Smooth muscle cell (in vitro differentiated cells): ENCODE data around the gene TGFBR3L. TPM values are rescaled to one million over a fixed set of nuclear protein-coding genes. Genes with fewer than 3 reads are reported as not detected.
"Not testable (repeated sequence)": the region's sequence is repeated elsewhere in the genome, so short reads cannot be mapped to it uniquely, and the experiment has no call there.

ENCODE experiments used
- DNase-seq: peaks from one replicate; lab custom pipeline; 2025; ENCODE audit not compliant: unreplicated experiment; lab: John Stamatoyannopoulos, UW
- H2AFZ ChIP-seq: fragments of 200-600 bp; sonication (generic); 2 replicates; pipeline ENCODE4 v1.6.0; 2016; ENCODE audit warnings: antibody characterized with exemption, low read depth, mild to moderate bottlenecking
- H3F3A ChIP-seq: fragments of 200-600 bp; sonication (generic); 2 replicates; pipeline ENCODE4 v1.6.0; 2017; ENCODE audit warnings: antibody characterized with exemption, low read depth
- H3K27ac ChIP-seq: fragments of 200-600 bp; sonication (generic); 2 replicates; pipeline ENCODE4 v1.5.1; 2016; ENCODE audit warnings: low read depth, mild to moderate bottlenecking
- H3K27me3 ChIP-seq: fragments of 200-600 bp; sonication (generic); 2 replicates; pipeline ENCODE4 v1.6.1; 2016; ENCODE audit warnings: low read depth, mild to moderate bottlenecking
- H3K36me3 ChIP-seq: fragments of 200-600 bp; sonication (generic); 2 replicates; pipeline ENCODE4 v1.5.1; 2016; ENCODE audit warnings: low read depth
- H3K4me1 ChIP-seq: fragments of 200-600 bp; sonication (generic); 2 replicates; pipeline ENCODE4 v1.5.1; 2016; ENCODE audit warnings: low read depth
- H3K4me2 ChIP-seq: fragments of 200-600 bp; sonication (generic); 2 replicates; pipeline ENCODE4 v1.6.0; 2016; ENCODE audit warnings: mild to moderate bottlenecking
- H3K4me3 ChIP-seq: fragments of 200-600 bp; sonication (generic); 2 replicates; pipeline ENCODE4 v1.5.1; 2016; ENCODE audit warnings: mild to moderate bottlenecking
- H3K79me2 ChIP-seq: fragments of 200-600 bp; sonication (generic); 2 replicates; pipeline ENCODE4 v1.6.0; 2016; ENCODE audit warnings: low read depth, mild to moderate bottlenecking
- H3K9ac ChIP-seq: fragments of 200-600 bp; sonication (generic); 2 replicates; pipeline ENCODE4 v1.6.0; 2016; ENCODE audit warnings: low read depth
- H3K9me3 ChIP-seq: fragments of 200-600 bp; sonication (generic); replicated peaks from 2 replicates; pipeline ENCODE4 v1.5.1; 2016; ENCODE audit warnings: low read depth
- H4K20me1 ChIP-seq: fragments of 200-600 bp; sonication (generic); 2 replicates; pipeline ENCODE4 v1.6.0; 2016; ENCODE audit warnings: low read depth
- WGBS: methylation state at CpG from one replicate; pipeline ENCODE4 v1.1.7; 2016; ENCODE audit warnings: low lambda C conversion rate; 5-methylcytosine and 5-hydroxymethylcytosine counted together
- polyA plus RNA-seq: library from polyadenylated mRNA; unstranded; fragments of >200 nt; fragmentation: Nextera tagmentation; extraction: Ambion mirVana; gene quantifications from 2 replicates; pipeline ENCODE4 v1.2.1, GENCODE V29; 2016
- total RNA-seq: library from RNA; depleted of rRNA; stranded (reverse); fragments of >200 nt; gene quantifications from 2 replicates; pipeline ENCODE4 v1.2.3, GENCODE V29; 2014
- TF ChIP-seq, protein P1 (sequence below): fragments of 200-600 bp; sonication (generic); IDR thresholded peaks from 2 replicates; pipeline ENCODE4 v1.5.1; 2017; ENCODE audit warnings: borderline replicate concordance, mild to moderate bottlenecking, antibody characterized with exemption; ENCODE audit not compliant: insufficient read depth, poor library complexity, severe bottlenecking

TGFBR3L gene
- total and polyA plus RNA-seq, 2 experiments from 2014 or later: 20.7 to 46.6 TPM

- Histone ChIP-seq H3K27ac (no peak overlapping the region), H3K9ac (no peak overlapping the region), H3K36me3 (no peaks in the 10 kb centered on the region), H3F3A (no peaks in the 10 kb centered on the region), H3K27me3 (no peaks in the 10 kb centered on the region), H3K79me2 (no peaks in the 10 kb centered on the region), H3K4me2 (no peak overlapping the region), H3K4me3 (no peak overlapping the region), H3K4me1 (no peaks in the 10 kb centered on the region), H2AFZ (no peak overlapping the region), H4K20me1 (no peaks in the 10 kb centered on the region), H3K9me3 (no peaks in the 10 kb centered on the region)
- TF ChIP-seq, protein P1, sequence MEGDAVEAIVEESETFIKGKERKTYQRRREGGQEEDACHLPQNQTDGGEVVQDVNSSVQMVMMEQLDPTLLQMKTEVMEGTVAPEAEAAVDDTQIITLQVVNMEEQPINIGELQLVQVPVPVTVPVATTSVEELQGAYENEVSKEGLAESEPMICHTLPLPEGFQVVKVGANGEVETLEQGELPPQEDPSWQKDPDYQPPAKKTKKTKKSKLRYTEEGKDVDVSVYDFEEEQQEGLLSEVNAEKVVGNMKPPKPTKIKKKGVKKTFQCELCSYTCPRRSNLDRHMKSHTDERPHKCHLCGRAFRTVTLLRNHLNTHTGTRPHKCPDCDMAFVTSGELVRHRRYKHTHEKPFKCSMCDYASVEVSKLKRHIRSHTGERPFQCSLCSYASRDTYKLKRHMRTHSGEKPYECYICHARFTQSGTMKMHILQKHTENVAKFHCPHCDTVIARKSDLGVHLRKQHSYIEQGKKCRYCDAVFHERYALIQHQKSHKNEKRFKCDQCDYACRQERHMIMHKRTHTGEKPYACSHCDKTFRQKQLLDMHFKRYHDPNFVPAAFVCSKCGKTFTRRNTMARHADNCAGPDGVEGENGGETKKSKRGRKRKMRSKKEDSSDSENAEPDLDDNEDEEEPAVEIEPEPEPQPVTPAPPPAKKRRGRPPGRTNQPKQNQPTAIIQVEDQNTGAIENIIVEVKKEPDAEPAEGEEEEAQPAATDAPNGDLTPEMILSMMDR: no peak
- 62% methylated on average over 3 of the region's 3 CpGs for WGBS
- DNase-seq: no peak
These were observed 38.4 kb downstream of the TGFBR3L start for GRCh38 chr19:7953060-7953459.

GRCh38 chr19:7953576-7953975, 38.9 kb downstream of the TGFBR3L start:
- no peaks in the 10 kb centered on the region for H3K79me2 ChIP-seq
- DNase-seq: no peak
- no peaks in the 10 kb centered on the region for H3K9me3 ChIP-seq

DNA sequence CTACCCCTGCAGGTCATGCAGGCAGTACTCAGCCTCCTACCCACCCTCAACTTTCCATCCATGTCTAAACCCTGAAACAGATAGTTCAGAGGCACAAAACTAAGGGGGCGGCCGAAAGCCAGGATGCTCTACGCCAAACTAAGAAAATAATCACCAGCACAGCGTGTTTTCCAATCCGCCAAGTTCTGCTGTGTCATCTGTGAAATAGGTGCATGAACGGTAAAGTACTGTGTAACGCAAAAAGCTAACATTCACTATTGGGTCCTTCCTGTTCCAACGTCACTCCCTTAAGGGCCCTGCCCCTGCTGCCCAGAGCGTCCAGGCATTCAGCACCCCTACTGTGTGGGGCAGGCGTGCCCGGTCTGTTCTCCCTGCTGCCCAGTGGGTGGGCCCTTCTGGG, 41.1 kb downstream of the TGFBR3L start:
- 91% methylated on average over 11 of the region's 11 CpGs for WGBS
- no peaks in the 10 kb centered on the region for H3K27me3 ChIP-seq
- H3K9ac ChIP-seq: no peak overlapping the region
- no peak for DNase-seq
- no peaks in the 10 kb centered on the region for H3K4me1 ChIP-seq
- no peaks in the 10 kb centered on the region for H3K9me3 ChIP-seq
- no peak overlapping the region for H3K4me2 ChIP-seq
- no peaks in the 10 kb centered on the region for H3F3A ChIP-seq
- TF ChIP-seq, protein P1: no peak
- H4K20me1 ChIP-seq: no peaks in the 10 kb centered on the region
- H2AFZ ChIP-seq: no peak overlapping the region
- H3K36me3 ChIP-seq: no peaks in the 10 kb centered on the region
- no peak overlapping the region for H3K27ac ChIP-seq
- no peaks in the 10 kb centered on the region for H3K79me2 ChIP-seq
- no peak overlapping the region for H3K4me3 ChIP-seq

More at GRCh38 chr19:7953576-7953975, 38.9 kb downstream of the TGFBR3L start:
- H3F3A ChIP-seq: no peaks in the 10 kb centered on the region
- H3K9ac ChIP-seq: no peak overlapping the region
- 84% methylated on average over 7 of the region's 7 CpGs for WGBS
- TF ChIP-seq, protein P1: no peak
- H3K27ac ChIP-seq: no peak overlapping the region
- no peaks in the 10 kb centered on the region for H3K36me3 ChIP-seq
- H3K4me2 ChIP-seq: no peak overlapping the region
- H2AFZ ChIP-seq: no peak overlapping the region
- no peaks in the 10 kb centered on the region for H3K27me3 ChIP-seq
- H4K20me1 ChIP-seq: no peaks in the 10 kb centered on the region
- H3K4me1 ChIP-seq: no peaks in the 10 kb centered on the region
- no peak overlapping the region for H3K4me3 ChIP-seq

- Histone ChIP-seq H3K4me2 (no peak overlapping the region), H3K9ac (no peak overlapping the region), H3K36me3 (peaks cover 6% of the 10 kb centered on the region), H2AFZ (no peak overlapping the region), H3K27me3 (no peaks in the 10 kb centered on the region), H3K4me3 (no peak overlapping the region), H3K9me3 (no peaks in the 10 kb centered on the region), H3F3A (no peaks in the 10 kb centered on the region), H4K20me1 (no peaks in the 10 kb centered on the region), H3K79me2 (no peaks in the 10 kb centered on the region), H3K4me1 (no peaks in the 10 kb centered on the region), H3K27ac (no peak overlapping the region)
- no peak for DNase-seq
- TF ChIP-seq, protein P1: no peak
- whole genome bisulfite sequencing: 91% methylated on average over 6 of the region's 6 CpGs
These were observed 44.6 kb downstream of the TGFBR3L start for GRCh38 chr19:7959211-7959610.

- H3K4me2 ChIP-seq, H3K4me1 ChIP-seq: not testable (repeated sequence)
- 98% methylated on average over 4 of the region's 4 CpGs for WGBS
These were observed 46.5 kb downstream of the TGFBR3L start for GRCh38 chr19:7961082-7961481.

More at GRCh38 chr19:7961082-7961481, 46.5 kb downstream of the TGFBR3L start:
- not testable (repeated sequence) for H3K36me3 ChIP-seq, H3K27me3 ChIP-seq, H3F3A ChIP-seq, H3K27ac ChIP-seq, H3K9me3 ChIP-seq, H2AFZ ChIP-seq, H3K79me2 ChIP-seq, H3K9ac ChIP-seq, DNase-seq, H3K4me3 ChIP-seq, H4K20me1 ChIP-seq
